HepG2 (cell line): ENCODE measurements around the gene PCED1B. TPM values are rescaled to one million over a fixed set of nuclear protein-coding genes. Genes with fewer than 3 reads are reported as not detected.

ENCODE experiments used
- ATAC-seq: fragments of 200-7000 bp; cut with Tn5 transposase; 3 replicates; pipeline ENCODE4 v1.9.1; 2020; ENCODE audit warnings: mild to moderate bottlenecking, moderate library complexity
- BruUV-seq: library from RNA; stranded (reverse); fragments of 400-500 nt; replicated peaks from 2 replicates; lab custom pipeline; 2021; lab: Mats Ljungman, UMichigan
- CTCF ChIA-PET: fragments of 300-600 bp; formaldehyde crosslinking; extraction: SDS; loops from one replicate; lab custom pipeline; 2021; ENCODE audit warnings: low total read pairs, inconsistent platforms, low intra/inter-chr PET ratio; lab: Yijun Ruan, JAX
- POLR2A ChIA-PET: fragments of 350-600 bp; sonication (Branson Sonifier 250); formaldehyde crosslinking; loops from one replicate; lab custom pipeline; 2020; ENCODE audit warnings: antibody characterized with exemption, inconsistent platforms; lab: Yijun Ruan, JAX
- DNase-seq: peaks from one replicate; pipeline ENCODE4 v3.0.0-alpha.2; 2015; ENCODE audit warnings: low spot score
- FAIRE-seq: peaks from 3 replicates; lab custom pipeline; 2011; peaks lifted over from hg19 to GRCh38; lab: Jason Lieb, UNC
- H2AFZ ChIP-seq: one replicate; pipeline ENCODE4 v1.6.1; 2011; ENCODE audit warnings: low read length, inconsistent platforms
- H3K27ac ChIP-seq: fragments of 300-600 bp; 3 replicates; pipeline ENCODE4 v1.8.0; 2011; ENCODE audit warnings: mixed run types, mild to moderate bottlenecking, mixed read lengths, low read length, inconsistent platforms; ENCODE audit not compliant: insufficient read depth; ENCODE audit errors: extremely low read length
- H3K27me3 ChIP-seq, 2 experiments: fragments of 200-600 bp in 1 of 2; 2 replicates in 1 of 2; 3 replicates in 1 of 2; pipeline versions ENCODE4 v1.6.0 to v1.8.0; 2011; ENCODE audit warnings: low read length in 2 of 2, mild to moderate bottlenecking in 2 of 2, moderate library complexity in 2 of 2, inconsistent platforms in 1 of 2; ENCODE audit not compliant: insufficient read depth in 2 of 2, control insufficient read depth in 1 of 2
- H3K36me3 ChIP-seq, 2 experiments: fragments of 200-600 bp in 1 of 2; replicated peaks in 1 of 2; 2 replicates in 1 of 2; 3 replicates in 1 of 2; pipeline versions ENCODE4 v1.5.1 to v1.8.0; 2011; ENCODE audit warnings: low read length in 2 of 2, inconsistent platforms in 1 of 2; ENCODE audit not compliant: insufficient read depth in 2 of 2, control insufficient read depth in 1 of 2
- H3K4me1 ChIP-seq: 2 replicates; pipeline ENCODE4 v1.5.1; 2012; ENCODE audit warnings: low read length, inconsistent platforms; ENCODE audit not compliant: insufficient read depth
- H3K4me2 ChIP-seq: 2 replicates; pipeline ENCODE4 v1.6.0; 2011; ENCODE audit warnings: low read depth, low read length, inconsistent platforms
- H3K4me3 ChIP-seq, 3 experiments: fragments of 200-600 bp in 1 of 3; sonication (generic), shearing (Covaris generic) in 1 of 3; replicated peaks in 1 of 3; 2 replicates each; pipeline ENCODE4 v1.5.1; 2011 to 2016; ENCODE audit warnings: low read length in 3 of 3, inconsistent platforms in 2 of 3, low read depth in 2 of 3, mild to moderate bottlenecking in 2 of 3, control low read depth in 1 of 3, mixed read lengths in 1 of 3; ENCODE audit not compliant: insufficient read depth in 1 of 3
- H3K79me2 ChIP-seq: one replicate; pipeline ENCODE4 v1.6.1; 2011; ENCODE audit warnings: low read length, inconsistent platforms; ENCODE audit not compliant: insufficient read depth
- H3K9ac ChIP-seq: 2 replicates; pipeline ENCODE4 v1.6.0; 2011; ENCODE audit warnings: mild to moderate bottlenecking, low read depth, low read length, inconsistent platforms; ENCODE audit not compliant: insufficient read depth
- H3K9me3 ChIP-seq: 2 replicates; pipeline ENCODE4 v1.5.1; 2012; ENCODE audit warnings: mild to moderate bottlenecking, low read length
- H4K20me1 ChIP-seq: 2 replicates; pipeline ENCODE4 v1.6.0; 2011; ENCODE audit warnings: inconsistent platforms, mild to moderate bottlenecking, low read length, moderate library complexity; ENCODE audit not compliant: insufficient read depth
- ELF3 ChIP-seq: IDR thresholded peaks from 2 replicates; pipeline ENCODE4 v1.6.1; 2016; ENCODE audit warnings: missing genetic modification reagents, missing compliant biosample characterization
- FOSL1 ChIP-seq: sonication (generic); formaldehyde crosslinking; IDR thresholded peaks from 2 replicates; pipeline ENCODE4 v1.9.0; 2021; ENCODE audit warnings: missing genetic modification reagents, borderline replicate concordance
- GATA4 ChIP-seq: sonication (generic); IDR thresholded peaks from 2 replicates; pipeline ENCODE4 v1.6.1; 2016; ENCODE audit warnings: antibody characterized with exemption, low read depth, borderline replicate concordance
- KDM4B ChIP-seq: sonication (generic); formaldehyde crosslinking; IDR thresholded peaks from 2 replicates; pipeline ENCODE4 v1.4.0; 2020; ENCODE audit warnings: missing genetic modification reagents
- MED13 ChIP-seq: sonication (generic); formaldehyde crosslinking; IDR thresholded peaks from 2 replicates; pipeline ENCODE4 v1.5.0; 2020; ENCODE audit warnings: missing genetic modification reagents
- TEAD2 ChIP-seq: sonication (generic); formaldehyde crosslinking; IDR thresholded peaks from 2 replicates; pipeline ENCODE4 v1.9.0; 2021; ENCODE audit warnings: missing genetic modification reagents
- ZBTB1 ChIP-seq: sonication (generic); formaldehyde crosslinking; IDR thresholded peaks from 2 replicates; pipeline ENCODE4 v1.4.0; 2020; ENCODE audit warnings: missing genetic modification reagents, borderline replicate concordance
- ZNF614 ChIP-seq: IDR thresholded peaks from 2 replicates; pipeline ENCODE4 v1.6.1; 2018; ENCODE audit warnings: missing biosample characterization, missing genetic modification reagents, inconsistent platforms, borderline replicate concordance
- ZNF704 ChIP-seq: sonication (generic); formaldehyde crosslinking; IDR thresholded peaks from 2 replicates; pipeline ENCODE4 v1.8.1; 2023; ENCODE audit warnings: mild to moderate bottlenecking, inconsistent platforms, moderate library complexity, missing genetic modification reagents, borderline replicate concordance
- ZNF724P ChIP-seq: sonication (generic); formaldehyde crosslinking; IDR thresholded peaks from 2 replicates; pipeline ENCODE4 v1.8.0; 2022; ENCODE audit warnings: missing genetic modification reagents, borderline replicate concordance
- WGBS: methylation state at CpG from one replicate; pipeline ENCODE4 v1.1.6; 2017; ENCODE audit warnings: low lambda C conversion rate; 5-methylcytosine and 5-hydroxymethylcytosine counted together
- in situ Hi-C: cut with HindIII; loops from 2 replicates; pipeline ENCODE4 v1.10.0; 2017; ENCODE audit warnings: low pct_unique_long_range_greater_than_20kb; ENCODE audit not compliant: extremely low pct_ligation_motif_present
- intact Hi-C: fragments of 100-400 bp; cut with micrococcal nuclease; formaldehyde crosslinking; loops from one replicate; pipeline ENCODE4 v1.10.0; 2022; ENCODE audit not compliant: unreplicated experiment
- polyA plus RNA-seq, 8 experiments: library from polyadenylated mRNA; depleted of rRNA in 3 of 8; stranded (reverse) in 7 of 8; unstranded in 1 of 8; fragments of >200 nt; fragmentation: Illumina TruSeq in 4 of 8; extraction: Trizol in 4 of 8; gene quantifications; 2 replicates each; pipeline versions ENCODE4 v1.2.1 to v1.2.3, GENCODE V29; 2011 to 2016; ENCODE audit warnings: low read depth in 4 of 8, missing spikeins in 1 of 8, mixed read lengths in 1 of 8; ENCODE audit not compliant: insufficient read depth in 1 of 8
- total RNA-seq, 5 experiments: library from RNA; depleted of rRNA; stranded (reverse); fragments of >200 nt; fragmentation: Illumina TruSeq; extraction: Trizol; gene quantifications; 2 replicates each; pipeline ENCODE4 v1.2.3, GENCODE V29; 2016; ENCODE audit warnings: low read depth in 1 of 5

Gene PCED1B
- total and polyA plus RNA-seq, 2 of the 13 experiments (the other 11 are each of a cell fraction or from before 2014, with no cell fraction given): 0.11 to 0.37 TPM

- no peak overlapping the region for H3K9ac ChIP-seq
- TF ChIP-seq ZNF704 (CRISPR knock-in tag): no peak
- no peak for TF ChIP-seq TEAD2 (CRISPR knock-in tag)
- TF ChIP-seq FOSL1 (CRISPR knock-in tag): no peak
- no peak for TF ChIP-seq ZNF614 (CRISPR knock-in tag)
- TF ChIP-seq ZNF724P (CRISPR knock-in tag): no peak
- TF ChIP-seq ZBTB1 (CRISPR knock-in tag): no peak
- TF ChIP-seq KDM4B: no peak
- no peak for TF ChIP-seq GATA4
- no peak for TF ChIP-seq ELF3
- TF ChIP-seq MED13 (CRISPR knock-in tag): no peak
- CTCF ChIA-PET: no interaction called here
- H3K9me3 ChIP-seq: no peaks in the 10 kb centered on the region
- no peaks in the 10 kb centered on the region for H3K36me3 ChIP-seq
- H2AFZ ChIP-seq: no peak overlapping the region
- FAIRE-seq: no peak
- POLR2A ChIA-PET: no interaction called here
- intact Hi-C loops: no loop called here
- 13% methylated on average over 6 of the region's 6 CpGs for WGBS
- H3K4me3 ChIP-seq: no peak overlapping the region
- H4K20me1 ChIP-seq: no peaks in the 10 kb centered on the region
- H3K27me3 ChIP-seq: no peaks in the 10 kb centered on the region
- H3K4me1 ChIP-seq: no peaks in the 10 kb centered on the region
- in situ Hi-C loops: no loop called here
- no peaks in the 10 kb centered on the region for H3K79me2 ChIP-seq
- BruUV-seq: no TSS peak
- H3K27ac ChIP-seq: no peak overlapping the region
- DNase-seq: no peak
- H3K4me2 ChIP-seq: no peak overlapping the region
- no peak for ATAC-seq
These were observed 13.0 kb upstream of the PCED1B start for GRCh38 chr12:47066278-47067025.
